Measurements from ENCODE around the gene TRAT1. TPM values are rescaled to one million over a fixed set of nuclear protein-coding genes. Genes with fewer than 3 reads are reported as not detected.

TRAT1 gene
- total and polyA plus RNA-seq, 2 of the 13 experiments (the other 11 are each of a cell fraction or from before 2014, with no cell fraction given) = not detected

DNA sequence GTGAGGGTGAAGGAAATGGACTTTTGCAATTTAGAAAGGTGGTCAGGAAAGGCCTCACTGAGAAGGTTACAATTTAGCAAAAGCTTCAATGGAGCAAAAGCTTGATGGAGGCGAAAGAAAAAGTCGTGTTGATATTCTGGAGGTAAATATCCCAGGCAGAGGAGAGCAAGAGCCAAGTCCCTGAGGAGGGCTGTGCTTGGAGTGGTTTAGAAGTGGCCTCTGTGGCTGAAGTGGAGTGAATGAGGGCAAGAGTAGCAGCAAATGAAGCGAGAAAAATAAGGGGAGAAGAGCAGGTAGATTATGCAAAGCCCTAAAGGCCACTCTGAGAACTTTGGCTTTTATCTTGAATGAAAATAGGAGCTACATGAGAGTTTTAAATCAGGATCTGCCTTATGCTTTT lies 76.9 kb downstream of the TRAT1 start:
- Histone ChIP-seq H3K4me1 (ENCODE audit: insufficient read depth, low read length) (no peaks in the 10 kb centered on the region), H3K9ac (ENCODE audit: insufficient read depth, low read depth, low read length) (no peak overlapping the region), H3K4me2 (ENCODE audit: low read depth, low read length) (no peak overlapping the region), H3K27ac (ENCODE audit: extremely low read length, insufficient read depth, low read length) (no peak overlapping the region), H3K27me3 (ENCODE audit: control insufficient read depth in 1 of 2, insufficient read depth in 2 of 2, low read length in 2 of 2) (no peaks in the 10 kb centered on the region; a peak in 1 of 5 replicates), H3K79me2 (ENCODE audit: insufficient read depth, low read length) (no peaks in the 10 kb centered on the region), H2AFZ (ENCODE audit: low read length) (no peak overlapping the region), H3K4me3 (replicated peaks in 1 of 3; ENCODE audit: insufficient read depth in 1 of 3, low read depth in 2 of 3, low read length in 3 of 3) (no peak overlapping the region), H3K9me3 (ENCODE audit: low read length) (no peaks in the 10 kb centered on the region), H3K36me3 (replicated peaks in 1 of 2; ENCODE audit: control insufficient read depth in 1 of 2, insufficient read depth in 2 of 2, low read length in 2 of 2) (no peaks in the 10 kb centered on the region), H4K20me1 (ENCODE audit: insufficient read depth, low read length) (no peaks in the 10 kb centered on the region)
- CTCF ChIA-PET (ENCODE audit: low intra/inter-chr PET ratio, low total read pairs) = no interaction called here
- POLR2A ChIA-PET = no interaction called here
- WGBS (ENCODE audit: low lambda C conversion rate) = 0% methylated on average over 3 of the region's 3 CpGs
- FAIRE-seq (no peak), ATAC-seq (no peak), DNase-seq (ENCODE audit: low spot score) (no peak)
- TF ChIP-seq ZNF317 (CRISPR knock-in tag; IDR thresholded peaks at IDR 0.05) (no peak), ARNT (IDR thresholded peaks at IDR 0.05) (no peak), ZNF350 (CRISPR knock-in tag; IDR thresholded peaks at IDR 0.05; ENCODE audit: borderline replicate concordance, low read depth) (no peak), ZNF879 (CRISPR knock-in tag; IDR thresholded peaks at IDR 0.05) (no peak), ZSCAN20 (CRISPR knock-in tag; IDR thresholded peaks at IDR 0.05; ENCODE audit: borderline replicate concordance) (no peak), SMYD3 (CRISPR knock-in tag; IDR thresholded peaks at IDR 0.05) (no peak), ZNF136 (CRISPR knock-in tag; IDR thresholded peaks at IDR 0.05; ENCODE audit: low read depth) (no peak), ZBTB20 (CRISPR knock-in tag; IDR thresholded peaks at IDR 0.05; ENCODE audit: borderline replicate concordance, low read depth) (no peak), ZNF644 (CRISPR knock-in tag; IDR thresholded peaks at IDR 0.05; ENCODE audit: low read depth) (no peak), ZBTB21 (CRISPR knock-in tag; IDR thresholded peaks at IDR 0.05) (no peak), SIN3A (IDR thresholded peaks at IDR 0.05; ENCODE audit: borderline replicate concordance, low read depth, low read length) (no peak)
- TF ChIP-seq, protein P1, sequence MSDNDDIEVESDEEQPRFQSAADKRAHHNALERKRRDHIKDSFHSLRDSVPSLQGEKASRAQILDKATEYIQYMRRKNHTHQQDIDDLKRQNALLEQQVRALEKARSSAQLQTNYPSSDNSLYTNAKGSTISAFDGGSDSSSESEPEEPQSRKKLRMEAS (IDR thresholded peaks at IDR 0.05) = no peak
- TF ChIP-seq, protein P2, sequence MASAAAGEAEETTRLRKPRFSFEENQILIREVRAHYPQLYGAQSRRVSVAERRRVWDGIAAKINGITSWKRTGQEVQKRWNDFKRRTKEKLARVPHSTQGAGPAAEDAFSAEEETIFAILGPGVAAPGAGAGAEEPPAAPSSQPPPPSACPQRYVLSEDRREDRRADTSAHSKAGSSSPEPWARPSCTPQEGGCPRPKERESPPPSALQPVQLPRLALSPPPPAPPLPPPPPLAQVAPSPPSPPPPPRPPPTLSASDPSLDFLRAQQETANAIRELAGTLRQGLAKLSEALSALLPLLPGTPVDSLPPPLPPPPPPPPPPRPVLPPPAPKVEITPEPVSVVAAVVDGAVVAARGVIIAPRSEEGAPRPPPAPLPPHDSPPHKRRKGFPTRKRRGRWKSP (CRISPR knock-in tag; IDR thresholded peaks at IDR 0.05) = no peak
- BruUV-seq (replicated peaks) = no TSS peak
- intact Hi-C loops (cut with micrococcal nuclease; ENCODE audit: unreplicated experiment) (no loop called here), in situ Hi-C loops (cut with HindIII; ENCODE audit: extremely low pct_ligation_motif_present, low pct_unique_long_range_greater_than_20kb) (no loop called here)

Other genes starting within 250 kb of the TRAT1 start
- 36.9 and 54.1 TPM in 2 replicates for gene CIP2A, start 233.3 kb upstream of the TRAT1 start, total RNA-seq (2016; rRNA removed; fragmentation: Illumina TruSeq; extraction: Trizol)
- gene CIP2A, start 233.3 kb upstream of the TRAT1 start, polyA plus RNA-seq (2011; rRNA removed) = 4.7 and 7.8 TPM in 2 replicates
- 17.1 and 17.3 TPM in 2 replicates for gene DZIP3, start 233.1 kb upstream of the TRAT1 start, total RNA-seq (2016; rRNA removed; fragmentation: Illumina TruSeq; extraction: Trizol)
- gene DZIP3, start 233.1 kb upstream of the TRAT1 start, polyA plus RNA-seq (2011; rRNA removed) = 8.1 and 11.3 TPM in 2 replicates
- not detected in 2 replicates for gene RETNLB, start 65.4 kb upstream of the TRAT1 start, total RNA-seq (2016; rRNA removed; fragmentation: Illumina TruSeq; extraction: Trizol)
- gene RETNLB, start 65.4 kb upstream of the TRAT1 start, polyA plus RNA-seq (2011; rRNA removed) = not detected in 2 replicates
- not detected in 2 replicates for gene GUCA1C, start 131.1 kb downstream of the TRAT1 start, total RNA-seq (2016; rRNA removed; fragmentation: Illumina TruSeq; extraction: Trizol)
- gene GUCA1C, start 131.1 kb downstream of the TRAT1 start, polyA plus RNA-seq (2011; rRNA removed) = not detected in 2 replicates